ENCODE data around the gene TEX28. TPM values are rescaled to one million over a fixed set of nuclear protein-coding genes. Genes with fewer than 3 reads are reported as not detected.
"Not testable (repeated sequence)": the region's sequence is repeated elsewhere in the genome, so short reads cannot be mapped to it uniquely, and the experiment has no call there.

TEX28 gene
- total RNA-seq, 2 experiments from 2014 or later: not detected

- Mint-ChIP-seq H3K4me3 (no peak overlapping the region), H3K36me3 (no peaks in the 10 kb centered on the region), H3K9me3 (ENCODE audit: low read depth) (no peaks in the 10 kb centered on the region), H3K27me3 (no peaks in the 10 kb centered on the region), H3K4me1 (peaks cover 26% of the 10 kb centered on the region), H3K27ac (no peak overlapping the region)
- ATAC-seq (no peak), DNase-seq (no peak)
- CTCF ChIA-PET: no interaction called here
These were observed 10.7 kb upstream of the TEX28 start for GRCh38 chrX:154305541-154306205.

- ATAC-seq: no peak
These were observed 9.9 kb upstream of the TEX28 start for GRCh38 chrX:154304846-154305245.

GRCh38 chrX:154303476-154303875, 8.6 kb upstream of the TEX28 start:
- Mint-ChIP-seq H3K4me1 (peaks cover 13% of the 10 kb centered on the region), H3K27me3 (no peaks in the 10 kb centered on the region), H3K27ac (no peak overlapping the region), H3K9me3 (ENCODE audit: low read depth) (no peaks in the 10 kb centered on the region), H3K4me3 (no peak overlapping the region), H3K36me3 (no peaks in the 10 kb centered on the region)
- no peak for ATAC-seq
- CTCF ChIA-PET: interaction anchor here (0.5 kb wide), 1 partner anchor 211 kb away, joined by 3 read pairs; no protein-coding TSS in a partner anchor
- DNase-seq: no peak

More at GRCh38 chrX:154304846-154305245, 9.9 kb upstream of the TEX28 start:
- Mint-ChIP-seq H3K27me3 (no peaks in the 10 kb centered on the region), H3K9me3 (ENCODE audit: low read depth) (no peaks in the 10 kb centered on the region), H3K4me3 (no peak overlapping the region), H3K36me3 (no peaks in the 10 kb centered on the region), H3K27ac (no peak overlapping the region), H3K4me1 (peaks cover 20% of the 10 kb centered on the region)
- CTCF ChIA-PET: no interaction called here
- no peak for DNase-seq

- H3K27me3 Mint-ChIP-seq; H3K4me3 Mint-ChIP-seq; H3K4me1 Mint-ChIP-seq; H3K27ac Mint-ChIP-seq; H3K9me3 Mint-ChIP-seq (ENCODE audit: low read depth); CTCF ChIA-PET; ATAC-seq; H3K36me3 Mint-ChIP-seq; DNase-seq: not testable (repeated sequence)
These were observed 8.1 kb upstream of the TEX28 start for GRCh38 chrX:154302998-154303397.

GRCh38 chrX:154300816-154301215, 5.9 kb upstream of the TEX28 start:
- no peak for ATAC-seq
- Mint-ChIP-seq H3K9me3 (ENCODE audit: low read depth) (no peaks in the 10 kb centered on the region), H3K36me3 (no peaks in the 10 kb centered on the region), H3K4me1 (no peaks in the 10 kb centered on the region), H3K27ac (no peak overlapping the region), H3K27me3 (no peaks in the 10 kb centered on the region), H3K4me3 (no peak overlapping the region)
- no peak for DNase-seq
- CTCF ChIA-PET: no interaction called here

GRCh38 chrX:154298312-154298711, 3.4 kb upstream of the TEX28 start:
- Mint-ChIP-seq H3K4me3 (no peak overlapping the region), H3K36me3 (no peaks in the 10 kb centered on the region), H3K9me3 (ENCODE audit: low read depth) (no peaks in the 10 kb centered on the region), H3K27me3 (no peaks in the 10 kb centered on the region), H3K27ac (no peak overlapping the region), H3K4me1 (no peaks in the 10 kb centered on the region)
- CTCF ChIA-PET: interaction anchor here (2.3 kb wide), 1 partner anchor 10 kb away, joined by 7 read pairs; no protein-coding TSS in a partner anchor
- DNase-seq (no peak), ATAC-seq (no peak)

- no peaks in the 10 kb centered on the region for H3K4me1 Mint-ChIP-seq
- CTCF ChIA-PET: no interaction called here
- no peaks in the 10 kb centered on the region for H3K27me3 Mint-ChIP-seq
- H3K4me3 Mint-ChIP-seq: no peak overlapping the region
- H3K9me3 Mint-ChIP-seq (ENCODE audit: low read depth): no peaks in the 10 kb centered on the region
- DNase-seq (no peak), ATAC-seq (no peak)
- no peaks in the 10 kb centered on the region for H3K36me3 Mint-ChIP-seq
- H3K27ac Mint-ChIP-seq: no peak overlapping the region
These were observed 1.8 kb upstream of the TEX28 start for GRCh38 chrX:154296731-154297130.

GRCh38 chrX:154295664-154296310, 863 bp upstream of the TEX28 start, which contains the start of gene TKTL1:
TKTL1 (plus strand) TSS chrX:154295795; CDS start chrX:154295860, 65 bp downstream.
- Mint-ChIP-seq H3K27ac (no peak within 1 kb of the TSS), H3K36me3 (no peaks in the 10 kb centered on the region), H3K4me3 (no peak within 1 kb of the TSS), H3K27me3 (no peaks in the 10 kb centered on the region), H3K9me3 (ENCODE audit: low read depth) (no peaks in the 10 kb centered on the region), H3K4me1 (no peaks in the 10 kb centered on the region)
- DNase-seq (no peak), ATAC-seq (no peak)
- CTCF ChIA-PET: interaction anchor here (1.0 kb wide), 1 partner anchor 282 kb away, joined by 3 read pairs; no protein-coding TSS in a partner anchor

GRCh38 chrX:154286406-154286805, 8.5 kb downstream of the TEX28 start:
- H3K4me1 Mint-ChIP-seq; ATAC-seq; H3K27ac Mint-ChIP-seq; DNase-seq; H3K36me3 Mint-ChIP-seq; H3K9me3 Mint-ChIP-seq (ENCODE audit: low read depth); CTCF ChIA-PET; H3K27me3 Mint-ChIP-seq; H3K4me3 Mint-ChIP-seq: not testable (repeated sequence)

- H3K9me3 Mint-ChIP-seq (ENCODE audit: low read depth); CTCF ChIA-PET; H3K4me1 Mint-ChIP-seq; H3K4me3 Mint-ChIP-seq; H3K27me3 Mint-ChIP-seq; H3K36me3 Mint-ChIP-seq; DNase-seq; H3K27ac Mint-ChIP-seq: not testable (repeated sequence)
- peak; percentile 98 for ATAC-seq
These were observed 10.2 kb downstream of the TEX28 start for GRCh38 chrX:154284489-154285338.

GRCh38 chrX:154269245-154269644, 25.7 kb downstream of the TEX28 start:
- not testable (repeated sequence) for H3K27ac Mint-ChIP-seq

GRCh38 chrX:154263072-154263471, 31.9 kb downstream of the TEX28 start:
- ATAC-seq; H3K4me3 Mint-ChIP-seq; DNase-seq; H3K27me3 Mint-ChIP-seq; H3K4me1 Mint-ChIP-seq; H3K9me3 Mint-ChIP-seq (ENCODE audit: low read depth); CTCF ChIA-PET; H3K36me3 Mint-ChIP-seq; H3K27ac Mint-ChIP-seq: not testable (repeated sequence)

More at GRCh38 chrX:154269245-154269644, 25.7 kb downstream of the TEX28 start:
- H3K36me3 Mint-ChIP-seq; H3K9me3 Mint-ChIP-seq (ENCODE audit: low read depth); H3K4me3 Mint-ChIP-seq; H3K27me3 Mint-ChIP-seq; ATAC-seq; H3K4me1 Mint-ChIP-seq; DNase-seq; CTCF ChIA-PET: not testable (repeated sequence)

- DNase-seq; H3K27me3 Mint-ChIP-seq; H3K36me3 Mint-ChIP-seq; H3K4me1 Mint-ChIP-seq; H3K9me3 Mint-ChIP-seq (ENCODE audit: low read depth); H3K27ac Mint-ChIP-seq; ATAC-seq; H3K4me3 Mint-ChIP-seq; CTCF ChIA-PET: not testable (repeated sequence)
These were observed 36.2 kb downstream of the TEX28 start for GRCh38 chrX:154258711-154259110.

Data from activated CD8-positive, alpha-beta memory T cell treated with anti-CD3 and anti-CD28 coated beads, Interleukin-2, amount 10 ng/mL, durations not matched to agents 7 days and 5 days (primary cell).